GM21529 (cell line): ENCODE results near the gene IL10RA.
A peak's percentile ranks its signal among the peaks of the same experiment; 100 is the strongest.
"Not testable (repeated sequence)": the region's sequence is repeated elsewhere in the genome, so short reads cannot be mapped to it uniquely, and the experiment has no call there.

Experiments
- ATAC-seq: cut with Tn5 transposase; IDR thresholded peaks from one replicate; pipeline ENCODE4 v1.9.1; 2021; ENCODE audit not compliant: unreplicated experiment

IL10RA gene

DNA sequence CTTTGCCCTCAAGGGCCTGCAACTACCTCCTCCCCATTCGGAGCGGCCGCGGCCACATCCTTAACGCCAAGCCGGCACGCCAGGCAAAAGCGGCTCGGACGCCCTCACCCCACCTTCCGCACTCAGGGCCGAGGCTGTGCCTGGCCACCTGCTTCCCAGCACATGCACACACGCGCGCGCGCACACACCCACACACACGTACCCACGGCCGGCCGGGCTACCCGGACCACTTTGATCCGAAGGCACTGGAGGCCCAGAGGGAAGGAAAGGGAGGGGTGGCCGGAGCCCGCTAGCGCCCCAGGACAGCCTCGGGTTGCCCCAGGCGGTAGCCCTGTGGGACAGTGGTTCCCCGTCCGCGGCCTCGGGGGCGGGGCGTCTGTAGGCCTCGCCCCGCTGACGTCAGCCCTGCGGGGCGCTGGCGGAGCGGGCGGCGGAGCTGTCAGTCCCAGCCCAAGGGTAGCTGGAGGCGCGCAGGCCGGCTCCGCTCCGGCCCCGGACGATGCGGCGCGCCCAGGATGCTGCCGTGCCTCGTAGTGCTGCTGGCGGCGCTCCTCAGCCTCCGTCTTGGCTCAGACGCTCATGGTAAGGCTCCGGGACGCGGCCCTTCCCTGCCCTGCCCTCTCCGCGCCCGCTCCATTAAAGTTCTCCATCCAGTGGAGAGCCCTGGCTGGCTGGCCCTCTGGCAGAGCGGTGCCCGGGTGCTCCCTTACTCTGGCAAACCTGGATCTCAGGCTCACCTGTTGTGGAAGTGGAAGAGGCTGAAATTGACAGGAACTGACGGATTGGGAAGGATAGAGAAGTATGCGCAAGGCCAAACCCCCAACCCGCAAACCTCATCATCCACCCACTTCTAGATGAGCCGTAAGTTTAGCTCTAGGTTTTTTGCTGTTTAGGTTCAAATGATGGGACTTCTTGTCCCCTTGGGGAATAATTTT lies at the start of gene IL10RA:
Gene IL10RA, plus strand, starts transcription at position 442 of the 935 bp plus-strand sequence. Its CDS starts 74 bp downstream, at position 516.
- peak; percentile 85 for ATAC-seq

DNA sequence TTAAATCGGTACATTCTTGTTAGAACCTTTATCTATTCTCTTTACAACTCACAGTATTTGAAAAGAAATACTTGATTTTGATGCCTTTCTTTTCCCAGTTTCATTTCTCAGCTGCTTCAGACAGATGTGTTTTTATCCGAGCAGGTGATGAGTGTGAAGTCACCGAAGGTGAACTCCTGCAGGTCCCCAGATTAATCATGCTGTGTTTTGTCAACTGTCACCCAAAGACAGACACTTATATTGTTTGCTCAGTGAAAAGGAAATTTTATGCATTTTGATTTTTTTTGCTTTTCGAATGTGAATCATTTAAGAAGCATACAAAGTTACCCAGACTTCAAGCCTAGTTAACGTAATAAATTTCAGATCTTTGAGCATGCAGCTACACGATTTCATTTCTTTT lies 49.2 kb upstream of the IL10RA start:
- no peak for ATAC-seq

DNA sequence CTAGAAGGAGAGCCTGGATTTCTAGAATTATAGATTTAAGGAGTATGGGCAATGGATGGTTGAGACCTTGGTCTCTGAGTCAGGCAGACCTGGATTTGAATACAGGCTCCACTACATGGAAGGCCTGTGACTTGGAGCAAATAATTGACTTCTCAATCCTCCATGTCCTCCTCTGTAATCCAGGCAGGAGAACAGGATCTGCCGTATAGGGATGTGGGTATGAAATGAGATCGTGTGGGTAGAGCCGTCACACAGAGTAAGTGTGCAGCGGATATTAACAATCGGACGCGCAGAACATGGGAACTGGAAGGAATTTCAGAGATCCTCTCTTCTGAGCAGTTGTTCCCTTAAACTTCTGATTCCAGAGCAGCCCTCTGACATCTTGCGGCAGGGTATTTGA lies 45.5 kb upstream of the IL10RA start:
- ATAC-seq = no peak

DNA sequence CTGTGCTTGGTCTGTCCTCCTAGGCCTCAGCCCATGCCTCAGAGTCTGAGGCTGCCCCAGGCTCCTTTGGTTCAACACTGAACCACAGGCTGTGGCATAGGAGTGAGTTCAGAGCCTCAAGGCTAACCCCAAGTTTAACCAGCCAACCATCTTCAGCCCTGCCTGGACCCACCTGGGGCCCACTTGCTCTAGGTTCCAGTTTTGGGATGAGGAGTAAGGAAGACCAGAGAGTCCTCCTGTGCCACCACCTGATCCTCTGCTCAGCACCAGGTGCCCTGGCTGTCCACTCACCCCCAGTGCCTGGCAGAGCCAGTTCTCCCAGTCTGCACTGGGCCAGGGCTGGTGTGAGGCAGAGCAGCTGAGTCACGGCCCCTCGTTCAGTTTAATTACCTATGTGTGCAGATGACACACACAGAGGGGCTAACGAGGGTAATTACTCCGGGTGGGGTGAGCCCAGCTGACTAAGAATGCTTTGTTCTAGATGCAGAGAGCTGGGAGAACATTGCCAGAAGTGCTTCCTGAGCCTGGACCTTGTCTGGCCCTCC lies 45.0 kb upstream of the IL10RA start:
- no peak for ATAC-seq

DNA sequence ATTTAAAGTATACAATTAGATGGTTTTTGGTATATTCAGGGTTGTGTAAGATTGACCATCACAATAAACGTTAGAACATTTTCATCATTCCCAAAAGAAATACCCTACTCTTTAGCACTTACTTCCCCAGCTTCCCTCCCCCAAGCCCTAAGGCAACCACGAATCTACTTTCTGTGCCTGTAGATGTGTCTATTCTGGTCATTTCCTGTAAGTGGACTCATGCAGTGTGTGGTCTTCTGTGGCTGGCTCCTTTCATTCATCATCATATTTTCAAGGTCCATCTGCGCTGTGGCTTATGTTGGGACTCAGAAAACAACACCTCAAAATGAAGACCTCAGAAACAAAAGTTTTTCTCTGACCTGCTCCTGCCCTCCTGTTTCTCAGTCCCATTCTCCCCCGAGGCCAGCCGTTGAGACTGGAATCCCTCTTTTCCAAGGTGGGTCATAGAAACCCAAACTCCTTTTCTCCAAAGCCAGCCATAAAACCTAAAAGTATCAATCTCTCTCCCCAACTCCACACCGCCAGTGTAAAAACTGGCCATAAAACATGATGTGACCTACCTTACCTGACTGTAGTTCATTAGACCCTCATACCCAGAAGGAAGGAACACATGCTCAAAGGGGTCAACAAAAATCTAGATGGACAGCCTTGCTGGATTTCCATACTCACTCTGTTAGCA lies 44.1 kb upstream of the IL10RA start:
- no peak for ATAC-seq

DNA sequence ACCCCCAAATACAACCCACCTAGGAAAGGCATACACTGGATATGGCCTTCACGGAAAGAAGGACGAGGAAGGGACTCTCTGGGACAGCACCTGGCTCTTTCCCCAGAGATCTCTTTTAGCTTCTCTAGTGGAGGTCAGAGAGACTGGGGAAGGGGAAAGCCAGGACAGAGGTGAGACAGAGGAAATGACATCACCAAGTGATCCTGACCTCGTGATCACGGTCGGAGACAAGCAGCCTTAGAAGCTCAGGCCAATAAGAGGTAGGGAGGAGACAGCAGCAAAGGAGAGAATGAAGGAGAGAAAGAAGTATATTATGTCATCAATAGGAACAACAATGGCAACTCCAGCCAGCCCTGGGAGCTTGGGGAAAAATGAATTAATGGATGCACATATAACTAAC lies 41.6 kb upstream of the IL10RA start:
- no peak for ATAC-seq

DNA sequence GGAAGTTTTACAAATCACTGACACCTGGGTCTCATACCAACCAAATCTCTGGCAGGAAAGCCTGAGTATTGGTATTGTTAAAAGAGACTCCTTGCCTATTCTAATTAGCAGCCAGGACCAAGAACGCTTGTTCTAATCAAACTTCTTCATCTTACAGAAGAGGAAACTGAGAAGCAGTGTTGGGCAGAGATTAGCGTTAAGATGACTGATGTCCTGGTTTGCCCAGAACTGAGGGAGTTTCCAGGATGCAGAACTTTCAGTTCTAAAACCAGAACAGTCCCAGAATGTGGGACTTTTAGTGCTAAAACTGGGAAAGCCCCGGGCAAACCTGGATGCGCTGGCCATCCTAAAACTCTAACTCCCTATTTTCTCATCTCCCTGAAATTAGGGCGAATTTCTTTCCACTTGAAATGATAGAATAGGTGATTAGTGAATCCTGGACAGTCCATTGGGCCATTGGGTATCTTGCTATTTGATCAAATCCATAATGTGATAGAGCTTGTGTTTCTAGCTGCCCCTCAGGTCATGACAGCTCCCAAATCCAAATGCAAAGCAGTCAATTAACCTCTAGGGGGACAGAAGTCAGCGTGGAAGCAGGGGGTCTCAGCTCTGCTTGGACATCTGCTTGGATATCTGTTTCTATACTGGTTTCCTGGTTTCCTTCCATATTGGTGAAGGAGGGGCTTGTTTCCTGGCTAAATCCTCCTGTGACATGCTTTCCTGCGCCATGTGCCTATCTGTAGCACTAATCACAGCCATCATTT lies 41.0 kb upstream of the IL10RA start:
- no peak for ATAC-seq

DNA sequence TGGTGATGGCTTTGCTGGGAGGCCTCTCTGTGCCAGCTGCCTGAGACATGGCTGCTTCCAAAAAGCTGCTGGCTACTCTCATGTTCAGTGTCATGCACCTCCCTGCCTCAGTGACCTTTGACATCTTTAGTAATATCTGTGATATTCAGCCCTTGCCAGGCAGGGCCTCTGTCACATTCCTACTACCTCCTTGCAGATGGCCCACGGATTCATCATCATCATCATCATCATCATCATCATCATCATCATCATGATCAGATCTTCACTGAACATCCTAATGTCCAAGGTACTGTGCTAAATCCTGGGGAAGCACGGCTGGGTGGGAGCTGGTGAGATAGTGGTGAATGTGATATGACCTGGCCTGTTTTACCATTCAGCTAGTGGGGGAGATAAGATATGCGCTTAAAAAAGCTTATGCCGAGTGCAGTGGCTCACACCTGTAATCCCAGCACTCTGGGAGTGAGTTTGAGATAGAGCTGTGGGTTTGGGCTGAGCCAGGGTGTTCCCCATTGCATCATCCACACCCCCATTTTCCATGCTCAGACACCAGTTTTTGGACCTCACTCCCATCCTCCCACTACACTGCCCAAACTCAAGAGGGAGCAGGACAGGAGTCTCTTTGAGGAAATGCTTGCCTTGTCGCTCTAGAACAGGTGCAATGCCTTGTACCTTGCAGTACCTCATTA lies 39.9 kb upstream of the IL10RA start:
- no peak for ATAC-seq

DNA sequence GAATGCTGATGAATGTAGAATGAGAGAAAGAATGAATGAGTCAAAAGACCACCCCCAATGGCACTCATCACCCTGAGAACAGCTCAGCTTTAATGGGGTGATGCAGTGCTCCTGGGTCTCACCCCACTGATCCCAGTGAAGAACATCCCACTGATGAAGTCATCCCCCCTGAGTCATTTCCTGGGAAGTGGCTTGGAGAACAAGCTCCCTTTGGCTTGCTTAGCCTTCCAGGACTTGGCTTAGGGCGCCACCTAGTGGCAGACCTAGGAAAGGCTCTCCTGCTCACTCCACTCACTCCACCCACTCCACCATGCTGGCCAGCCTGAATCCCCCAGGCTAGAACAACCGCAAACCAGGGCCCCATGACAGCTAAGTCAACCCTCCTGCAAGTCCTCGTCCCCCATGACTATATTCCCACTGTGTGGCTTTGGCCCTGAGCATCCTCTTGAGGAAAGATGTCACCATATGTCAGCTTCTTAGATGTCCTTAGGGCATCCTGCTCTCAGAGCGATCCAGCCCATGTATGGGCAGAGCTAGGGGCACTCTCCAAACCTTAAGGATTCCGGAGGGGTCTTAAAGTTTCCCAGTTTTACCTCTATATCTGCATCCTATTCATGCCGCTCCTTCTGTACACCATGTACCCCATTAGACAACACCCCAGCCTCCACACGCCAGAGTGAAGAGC lies 39.2 kb upstream of the IL10RA start:
- ATAC-seq = peak; percentile 60

DNA sequence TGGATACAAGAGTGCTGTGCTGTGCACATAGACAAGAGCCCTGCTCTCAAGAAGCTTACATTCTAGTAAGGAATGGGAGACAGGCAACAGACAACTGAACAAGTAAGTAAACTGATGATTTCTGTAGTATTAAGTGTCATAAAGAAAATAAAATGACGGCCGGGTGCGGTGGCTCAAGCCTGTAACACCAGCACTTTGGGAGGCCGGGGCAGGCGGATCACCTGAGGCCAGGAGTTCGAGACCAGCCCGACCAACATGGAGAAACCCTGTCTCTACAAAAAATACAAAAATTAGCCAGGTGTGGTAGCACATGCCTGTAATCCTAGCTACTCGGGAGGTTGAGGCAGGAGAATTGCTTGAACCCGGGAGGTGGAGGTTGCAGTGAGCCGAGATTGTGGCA lies 38.4 kb upstream of the IL10RA start:
- ATAC-seq = not testable (repeated sequence)

DNA sequence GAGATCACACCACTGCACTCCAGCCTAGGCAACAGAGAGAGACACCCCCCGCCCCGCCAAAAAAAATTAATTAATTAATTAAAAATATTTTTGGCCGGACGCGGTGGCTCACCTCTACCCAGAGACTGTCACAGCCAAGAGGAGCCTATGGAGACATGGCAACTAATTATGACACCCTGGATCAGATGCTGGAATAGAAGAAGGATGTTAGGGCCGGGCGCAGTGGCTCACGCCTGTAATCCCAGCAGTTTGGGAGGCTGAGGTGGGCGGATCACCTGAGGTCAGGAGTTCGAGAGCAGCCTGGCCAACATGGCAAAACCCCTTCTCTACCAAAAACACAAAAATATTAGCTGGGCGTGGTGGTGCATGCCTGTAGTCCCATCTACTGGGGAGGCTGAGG lies 37.7 kb upstream of the IL10RA start:
- ATAC-seq = not testable (repeated sequence)

DNA sequence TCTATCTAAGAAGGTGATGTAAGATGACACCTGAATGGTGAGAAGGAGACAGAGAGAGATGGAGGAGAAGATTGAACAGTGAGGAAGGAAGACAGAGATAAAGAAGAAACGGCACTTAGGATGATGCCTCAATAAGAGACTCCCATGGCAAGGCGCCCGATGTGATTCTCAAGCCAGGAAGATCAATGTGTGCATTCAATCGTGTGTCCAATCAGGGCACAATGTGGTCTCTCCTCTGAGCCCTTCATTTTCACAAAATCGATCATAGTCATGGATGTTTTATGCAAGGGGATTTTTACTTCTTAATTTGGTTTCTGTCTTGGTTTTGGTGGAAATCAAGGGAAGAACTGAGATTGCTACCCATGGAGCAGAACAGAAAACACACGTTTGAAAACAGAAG lies 37.1 kb upstream of the IL10RA start:
- ATAC-seq = no peak

DNA sequence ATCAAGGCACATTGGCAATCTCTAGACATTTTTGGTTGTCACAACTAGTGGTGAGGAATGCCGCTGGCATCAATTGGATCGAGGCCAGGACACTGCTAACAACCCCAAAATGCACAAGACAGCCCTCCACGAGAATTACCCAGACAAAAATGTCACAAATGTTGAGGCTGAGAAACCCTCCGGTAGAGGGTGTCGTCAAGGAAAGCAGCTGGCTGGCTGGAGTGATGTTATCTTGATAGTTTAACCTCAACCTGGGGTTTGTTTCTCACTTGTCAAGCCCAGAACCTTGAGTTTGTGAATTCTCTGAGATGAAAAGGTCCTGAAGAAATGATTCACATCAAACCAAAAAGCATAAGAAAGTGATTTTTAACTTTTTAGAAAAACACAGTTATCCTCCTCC lies 35.9 kb upstream of the IL10RA start:
- no peak for ATAC-seq

DNA sequence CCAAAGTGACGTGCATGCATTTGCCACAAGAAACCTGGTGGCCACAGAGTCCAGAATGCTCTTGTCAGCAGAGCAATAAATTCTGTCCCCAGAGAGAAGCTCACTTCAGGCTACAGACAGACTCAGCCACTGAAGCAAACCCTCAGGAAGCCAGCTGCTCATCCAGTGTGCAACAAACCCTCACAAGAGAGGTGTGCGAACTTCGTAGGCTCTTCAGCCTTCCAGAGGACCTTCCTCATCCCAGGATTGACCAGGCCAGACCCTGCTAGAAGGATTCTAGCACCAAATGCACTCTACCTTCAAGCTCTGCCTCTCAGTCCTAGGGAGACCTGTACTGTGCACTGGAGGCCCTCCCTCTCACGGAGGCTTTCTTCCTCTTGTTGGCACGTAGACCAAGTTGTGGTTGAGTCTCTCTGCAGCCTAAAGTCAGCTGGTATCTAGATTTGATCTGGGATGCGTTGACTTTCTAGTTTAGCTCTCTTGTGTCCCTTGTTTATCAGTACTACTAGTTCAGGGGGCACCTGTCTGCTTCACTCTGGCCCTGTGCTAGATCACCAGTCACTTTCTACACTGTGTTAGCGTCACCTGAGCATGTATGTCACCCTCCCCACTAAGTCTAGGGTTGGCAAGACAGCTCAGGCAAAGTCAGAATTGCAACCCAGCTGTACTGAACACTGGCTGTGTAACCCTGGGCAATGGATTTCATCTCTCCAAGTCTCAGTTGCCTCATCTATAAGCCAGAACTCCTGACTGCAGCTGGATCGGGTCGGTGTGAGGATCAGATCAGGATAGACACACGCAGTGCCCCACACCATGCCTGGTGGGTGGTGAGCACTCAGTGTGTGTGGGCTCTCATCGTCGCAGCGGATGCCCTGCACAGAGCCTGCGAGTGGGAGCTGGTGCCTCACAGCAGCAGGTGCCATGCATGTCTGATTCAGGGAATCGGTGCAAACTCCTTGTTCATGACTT lies 34.9 kb upstream of the IL10RA start:
- no peak for ATAC-seq

DNA sequence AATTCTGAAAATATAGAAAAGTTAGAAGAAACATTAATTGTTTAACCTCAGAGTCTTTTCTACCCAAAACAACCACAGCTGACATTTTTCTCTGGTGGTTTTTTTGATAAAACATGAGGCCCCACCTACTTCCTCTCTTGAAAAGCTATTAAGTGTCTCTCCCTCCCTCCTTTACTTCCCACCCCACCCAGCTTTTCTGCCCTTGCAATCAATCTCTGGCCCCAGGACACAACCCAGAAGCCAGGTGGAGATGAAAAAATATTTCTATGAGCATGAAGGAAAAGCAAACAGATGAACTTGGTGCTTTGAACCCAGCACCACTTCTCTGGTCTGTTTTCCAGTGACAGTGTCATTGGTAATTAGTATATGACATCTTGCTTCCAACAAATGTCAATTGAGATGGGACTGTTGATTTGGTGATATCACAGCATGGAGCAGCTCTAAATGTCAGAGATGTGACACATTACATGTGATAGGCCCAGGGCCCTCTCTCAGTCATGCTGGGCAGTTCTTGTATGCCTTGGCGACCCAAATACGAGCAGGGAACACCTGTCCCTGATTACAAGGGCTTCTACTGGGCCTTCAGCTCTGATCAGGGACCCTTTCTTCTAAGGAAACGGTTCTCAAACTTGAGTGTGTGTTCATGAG lies 33.0 kb upstream of the IL10RA start:
- no peak for ATAC-seq

DNA sequence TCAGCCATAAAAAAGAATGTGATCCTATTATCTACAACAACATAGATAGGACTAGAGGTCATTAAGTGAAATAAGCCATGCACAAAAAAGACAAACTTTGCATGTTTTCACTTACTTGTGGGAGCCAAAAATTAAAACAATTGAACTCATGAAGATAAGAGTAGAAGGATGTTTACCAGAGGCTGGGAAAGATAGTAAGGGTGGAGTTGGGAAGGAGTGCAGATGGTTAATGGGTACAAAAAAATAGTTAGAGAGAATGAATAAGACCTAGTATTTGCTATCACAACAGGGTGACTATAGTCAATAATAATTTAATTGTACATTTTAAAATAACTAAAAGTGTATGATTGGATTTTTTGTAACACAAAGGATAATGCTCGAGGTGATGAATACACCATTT lies 27.2 kb upstream of the IL10RA start:
- ATAC-seq = no peak

DNA sequence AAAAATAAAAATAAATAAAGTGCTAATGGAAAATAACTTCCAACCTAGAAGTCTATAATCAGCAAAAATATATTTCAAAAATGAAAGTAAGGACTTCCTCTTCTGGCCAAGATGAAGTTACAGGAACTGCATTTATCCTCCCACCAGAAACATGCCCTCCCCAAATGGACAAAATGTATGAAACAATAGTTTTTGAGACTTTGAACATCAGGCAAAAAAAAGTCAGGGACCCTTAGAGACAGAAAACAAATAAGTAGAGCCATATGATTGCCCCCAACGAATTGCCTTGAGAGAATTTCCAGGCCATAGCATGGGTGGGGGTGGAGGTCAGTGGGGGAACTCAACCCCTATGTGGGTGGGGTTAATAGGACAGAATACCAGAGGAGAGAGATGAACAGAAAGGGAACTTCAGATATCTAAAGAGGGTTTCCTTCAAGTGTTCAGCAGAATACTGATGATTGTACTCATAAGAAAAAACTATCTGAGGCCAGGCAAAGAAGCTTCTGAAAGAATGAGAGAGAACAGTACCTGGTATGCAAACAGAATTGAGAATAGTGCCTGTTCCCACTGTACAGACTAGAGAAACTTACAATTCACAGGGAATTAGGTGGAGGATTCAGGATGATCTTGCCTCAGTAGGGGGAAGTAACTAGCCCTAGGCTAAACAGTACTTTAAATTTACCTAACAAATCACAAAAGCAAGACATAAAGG lies 26.6 kb upstream of the IL10RA start:
- ATAC-seq = no peak

DNA sequence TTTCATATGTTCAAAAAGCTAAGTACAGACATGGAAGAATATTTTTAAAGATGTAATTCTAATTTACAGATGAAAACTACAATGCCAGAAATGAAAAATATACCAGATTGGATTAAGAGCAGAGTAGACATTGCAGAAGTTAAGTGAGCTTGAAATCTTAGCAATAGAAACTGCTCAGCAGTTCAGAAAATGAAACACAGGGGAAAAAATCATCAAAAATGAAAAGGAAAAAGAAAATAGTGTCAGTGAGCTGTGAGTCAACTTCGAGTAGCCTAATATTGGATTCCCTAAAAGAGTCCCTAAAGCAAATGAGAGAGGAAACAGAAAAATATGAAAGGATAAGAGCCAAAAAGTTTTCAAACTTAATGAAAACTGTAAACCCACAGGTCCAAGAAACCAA lies 25.8 kb upstream of the IL10RA start:
- no peak for ATAC-seq
